GM13976 (cell line): Measurements from ENCODE around the gene ABI3BP.

Source experiments
- DNase-seq: peaks from one replicate; pipeline ENCODE4 v3.0.0; 2012; ENCODE audit warnings: low spot score
- in situ Hi-C: fragments of 300-500 bp; cut with MboI; formaldehyde crosslinking; loops from one replicate; pipeline ENCODE4 v1.12.0; 2022; ENCODE audit warnings: low sequenced_read_pairs, mixed read lengths, inconsistent platforms; ENCODE audit not compliant: unreplicated experiment
- TF ChIP-seq, protein P1 (sequence below): IDR thresholded peaks from 2 replicates; pipeline ENCODE4 v1.5.1; 2012; ENCODE audit warnings: borderline replicate concordance, mild to moderate bottlenecking; ENCODE audit not compliant: insufficient read depth; ENCODE audit errors: extremely low read depth, missing control alignments, control extremely low read depth

The ABI3BP gene

DNA sequence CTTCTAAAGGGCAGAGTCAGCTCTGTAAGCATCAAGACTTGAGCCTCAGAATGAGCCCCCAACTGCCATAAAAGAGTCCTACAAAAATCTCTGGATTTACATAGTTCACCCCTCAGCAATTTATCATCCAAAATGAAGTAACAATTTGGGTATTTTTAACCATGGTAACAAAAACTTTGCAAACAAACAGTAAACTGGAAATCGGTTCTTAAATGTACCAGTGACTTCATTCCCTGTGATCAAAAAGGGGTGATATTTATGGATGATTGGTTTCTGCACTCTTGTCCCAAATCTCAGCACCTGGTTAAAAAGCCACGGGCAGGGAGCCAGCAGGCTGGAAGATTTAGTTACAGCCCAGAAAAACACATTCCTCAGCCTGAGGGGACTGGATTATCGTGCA lies 210.3 kb downstream of the ABI3BP start:
- no peak for DNase-seq

DNA sequence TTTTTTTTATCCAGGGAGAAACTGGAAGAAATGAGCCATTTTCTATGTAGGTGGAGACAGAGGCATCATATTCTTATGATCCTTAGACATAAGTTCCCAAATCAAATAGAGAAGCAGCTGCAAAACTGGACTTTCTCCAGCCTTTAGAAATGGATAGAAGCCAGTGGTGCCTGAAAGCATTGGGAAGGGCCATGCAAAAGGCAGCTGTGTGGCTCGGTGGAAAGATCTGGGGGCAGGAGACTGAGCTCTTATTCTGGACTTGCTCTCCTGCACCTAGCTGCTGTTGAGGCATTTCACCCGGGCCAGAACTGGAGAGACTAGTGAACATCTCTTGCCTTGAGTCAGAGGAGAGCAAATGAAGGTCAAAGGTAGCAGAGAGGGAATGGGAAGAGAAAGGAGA lies 210.9 kb downstream of the ABI3BP start:
- in situ Hi-C loops, result no loop called here
- TF ChIP-seq, protein P1, sequence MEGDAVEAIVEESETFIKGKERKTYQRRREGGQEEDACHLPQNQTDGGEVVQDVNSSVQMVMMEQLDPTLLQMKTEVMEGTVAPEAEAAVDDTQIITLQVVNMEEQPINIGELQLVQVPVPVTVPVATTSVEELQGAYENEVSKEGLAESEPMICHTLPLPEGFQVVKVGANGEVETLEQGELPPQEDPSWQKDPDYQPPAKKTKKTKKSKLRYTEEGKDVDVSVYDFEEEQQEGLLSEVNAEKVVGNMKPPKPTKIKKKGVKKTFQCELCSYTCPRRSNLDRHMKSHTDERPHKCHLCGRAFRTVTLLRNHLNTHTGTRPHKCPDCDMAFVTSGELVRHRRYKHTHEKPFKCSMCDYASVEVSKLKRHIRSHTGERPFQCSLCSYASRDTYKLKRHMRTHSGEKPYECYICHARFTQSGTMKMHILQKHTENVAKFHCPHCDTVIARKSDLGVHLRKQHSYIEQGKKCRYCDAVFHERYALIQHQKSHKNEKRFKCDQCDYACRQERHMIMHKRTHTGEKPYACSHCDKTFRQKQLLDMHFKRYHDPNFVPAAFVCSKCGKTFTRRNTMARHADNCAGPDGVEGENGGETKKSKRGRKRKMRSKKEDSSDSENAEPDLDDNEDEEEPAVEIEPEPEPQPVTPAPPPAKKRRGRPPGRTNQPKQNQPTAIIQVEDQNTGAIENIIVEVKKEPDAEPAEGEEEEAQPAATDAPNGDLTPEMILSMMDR, result no peak
- DNase-seq, result no peak

More for the DNA sequence above, 210.3 kb downstream of the ABI3BP start:
- TF ChIP-seq, protein P1, result no peak
- in situ Hi-C loops, result no loop called here

DNA sequence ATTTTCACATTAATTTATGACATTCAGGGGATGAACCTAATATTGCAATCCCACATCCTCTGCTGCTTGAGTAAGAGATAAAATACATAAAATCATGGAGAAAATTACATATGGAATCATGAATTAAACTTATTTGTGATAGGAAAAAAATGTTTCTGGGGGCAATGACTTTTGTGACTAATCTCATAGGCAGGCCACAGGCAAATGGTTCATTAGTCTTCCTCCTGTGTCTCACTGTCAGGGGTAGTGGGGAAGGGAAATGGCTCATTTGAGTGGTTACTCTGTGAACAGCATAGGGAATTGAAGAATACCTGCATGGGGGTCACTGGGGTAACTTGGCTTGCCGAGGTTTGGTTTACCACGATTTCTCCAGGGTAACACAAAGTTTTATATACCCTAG lies 211.9 kb downstream of the ABI3BP start:
- TF ChIP-seq, protein P1, result no peak
- in situ Hi-C loops, result no loop called here
- no peak for DNase-seq

DNA sequence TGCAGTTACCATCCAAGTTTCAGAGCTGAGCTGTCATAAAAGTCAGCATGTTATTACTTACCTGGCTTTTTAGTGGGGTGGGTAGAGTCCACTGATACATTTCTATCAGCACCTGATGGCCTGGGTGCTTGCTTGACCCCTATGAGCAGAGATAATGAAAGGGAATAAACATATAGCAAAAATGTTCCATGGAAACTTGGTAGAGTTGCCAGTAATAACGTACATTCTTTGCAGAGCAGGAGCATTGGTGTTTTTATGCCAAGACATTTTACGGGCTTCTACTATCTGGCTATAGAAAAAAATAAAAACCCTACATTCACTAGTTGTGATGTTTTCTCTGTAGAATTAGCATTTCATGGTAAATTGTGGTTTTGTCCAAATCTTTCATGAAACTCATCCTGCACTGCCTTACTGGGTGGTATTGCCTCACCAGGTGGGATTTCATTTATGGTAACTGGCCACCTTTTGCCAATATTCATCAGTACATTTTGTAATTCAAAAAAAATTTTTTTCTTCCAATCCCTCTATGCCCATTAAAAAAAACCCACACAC lies 213.1 kb downstream of the ABI3BP start:
- TF ChIP-seq, protein P1, result no peak
- no peak for DNase-seq
- in situ Hi-C loops, result no loop called here

DNA sequence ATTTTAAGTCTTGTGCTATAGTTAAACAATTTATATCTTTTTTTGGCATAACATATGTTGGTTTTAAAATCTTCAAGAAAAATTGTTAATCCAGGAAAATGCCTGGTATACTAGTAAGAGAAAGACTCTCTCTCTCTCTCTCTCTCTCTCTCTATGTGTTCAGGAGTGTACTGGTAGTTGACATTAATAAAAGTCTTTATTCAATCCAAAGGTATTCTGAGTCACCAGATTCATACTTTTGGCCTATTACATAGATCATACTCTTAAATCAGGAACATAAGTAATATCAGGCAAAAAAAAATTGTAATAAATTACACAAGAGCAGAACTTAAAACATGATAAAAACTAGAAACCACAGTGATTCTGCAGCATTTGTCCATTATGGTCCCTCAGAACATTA lies 213.7 kb downstream of the ABI3BP start:
- DNase-seq, result no peak
- in situ Hi-C loops, result no loop called here

DNA sequence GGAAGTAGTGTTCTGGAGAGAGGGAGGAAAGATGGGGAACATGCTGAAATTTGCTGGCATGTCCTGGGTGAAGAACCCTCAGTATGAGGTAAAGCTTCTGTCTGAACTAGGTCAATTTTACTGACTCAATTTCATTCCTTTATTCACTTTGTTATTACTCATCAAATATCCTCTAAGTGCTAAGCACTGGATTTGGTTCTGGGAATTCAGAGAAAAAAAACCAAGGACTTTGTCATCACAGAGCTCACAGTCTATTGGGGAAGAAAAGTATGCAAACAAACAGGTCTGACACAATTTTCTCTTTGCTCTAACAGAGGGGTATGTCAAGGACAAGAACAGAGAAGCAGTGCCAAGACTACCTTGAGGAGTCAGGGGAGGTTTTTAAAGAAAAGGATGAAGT lies 215.9 kb downstream of the ABI3BP start:
- TF ChIP-seq, protein P1, result no peak
- in situ Hi-C loops, result no loop called here
- no peak for DNase-seq

More for the DNA sequence above, 213.7 kb downstream of the ABI3BP start:
- TF ChIP-seq, protein P1, result no peak
